Thymus (tissue), 11 donors: Measurements from ENCODE around the gene PLP2. TPM values are rescaled to one million over a fixed set of nuclear protein-coding genes. Genes with fewer than 3 reads are reported as not detected.
"Not testable (repeated sequence)": the region's sequence is repeated elsewhere in the genome, so short reads cannot be mapped to it uniquely, and the experiment has no call there.

ENCODE experiments used
- DNase-seq, 9 donors: peaks; one replicate each; pipeline ENCODE4 v3.0.0-alpha.2; 2013; ENCODE audit warnings: low spot score in 9 of 9, low read depth in 6 of 9, missing footprints in 1 of 9
- H3K27ac ChIP-seq, 2 donors: one replicate each; pipeline ENCODE4 v1.5.1; 2013; ENCODE audit warnings: control low read depth in 1 of 2, low read depth in 1 of 2, low read length in 1 of 2, mild to moderate bottlenecking in 1 of 2, moderate library complexity in 1 of 2
- H3K27me3 ChIP-seq, 2 donors: one replicate each; pipeline ENCODE4 v1.5.1; 2013; ENCODE audit warnings: low read length in 1 of 2; ENCODE audit not compliant: control insufficient read depth in 2 of 2, insufficient read depth in 1 of 2
- H3K36me3 ChIP-seq, 2 donors: one replicate each; pipeline ENCODE4 v1.5.1; 2013; ENCODE audit warnings: low read length in 1 of 2, mild to moderate bottlenecking in 1 of 2, moderate library complexity in 1 of 2; ENCODE audit not compliant: control insufficient read depth in 2 of 2, insufficient read depth in 2 of 2
- H3K4me1 ChIP-seq, 2 donors: one replicate each; pipeline ENCODE4 v1.5.1; 2013; ENCODE audit warnings: low read length in 2 of 2; ENCODE audit not compliant: control insufficient read depth in 2 of 2, insufficient read depth in 2 of 2
- H3K4me3 ChIP-seq, 2 donors: one replicate each; pipeline ENCODE4 v1.5.1; 2013; ENCODE audit warnings: low read length in 2 of 2, control low read depth in 1 of 2, mild to moderate bottlenecking in 1 of 2
- H3K9me3 ChIP-seq, 2 donors: one replicate each; pipeline ENCODE4 v1.5.1; 2013; ENCODE audit warnings: low read length in 1 of 2, mild to moderate bottlenecking in 1 of 2; ENCODE audit not compliant: control insufficient read depth in 2 of 2, insufficient read depth in 1 of 2
- WGBS: extraction: QIAGEN DNeasy Blood & Tissue Kit; methylation state at CpG from one replicate; pipeline ENCODE4 v1.1.7; 2013; 5-methylcytosine and 5-hydroxymethylcytosine counted together
- polyA plus RNA-seq: library from polyadenylated mRNA; stranded (reverse); fragments of 200-250 nt; gene quantifications from one replicate; pipeline ENCODE4 v1.2.3, GENCODE V29; 2013
- total RNA-seq: library from RNA; stranded (reverse); fragments of 120-200 nt; gene quantifications from one replicate; pipeline ENCODE4 v1.2.4, GENCODE V29; 2013
- donor health status: healthy.

The PLP2 gene
- total and polyA plus RNA-seq, 2 donors, result 36.6 to 130 TPM

DNA sequence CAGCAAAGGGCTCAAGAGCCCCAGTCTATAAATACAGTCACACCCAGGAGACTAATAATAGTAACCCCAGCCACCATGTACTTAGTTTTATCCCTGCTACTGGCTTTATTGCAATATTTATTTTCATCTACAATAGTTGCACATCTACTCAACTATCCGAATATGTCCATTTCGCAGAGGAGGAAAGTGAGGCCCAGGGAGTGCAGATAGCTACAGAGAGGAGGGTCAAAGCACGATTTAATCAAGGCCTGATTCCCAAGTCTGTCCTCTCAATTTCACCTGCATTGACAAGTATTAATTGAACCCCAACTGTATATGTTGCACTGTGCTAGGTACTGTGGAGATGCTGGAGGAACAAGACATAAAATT lies 4.0 kb upstream of the PLP2 start:
- DNase-seq, result no peak
- Histone ChIP-seq H3K9me3 (peaks cover 0 to 22% of the 10 kb centered on the region in 2 donors), H3K4me1 (peaks cover 7 to 37% of the 10 kb centered on the region in 2 donors), H3K36me3 (no peaks in the 10 kb centered on the region), H3K4me3 (no peak overlapping the region), H3K27ac (peak overlapping the region in 1 of 2 donors; percentile 92), H3K27me3 (no peaks in the 10 kb centered on the region)
- 46% methylated on average over 3 of the region's 3 CpGs for WGBS

DNA sequence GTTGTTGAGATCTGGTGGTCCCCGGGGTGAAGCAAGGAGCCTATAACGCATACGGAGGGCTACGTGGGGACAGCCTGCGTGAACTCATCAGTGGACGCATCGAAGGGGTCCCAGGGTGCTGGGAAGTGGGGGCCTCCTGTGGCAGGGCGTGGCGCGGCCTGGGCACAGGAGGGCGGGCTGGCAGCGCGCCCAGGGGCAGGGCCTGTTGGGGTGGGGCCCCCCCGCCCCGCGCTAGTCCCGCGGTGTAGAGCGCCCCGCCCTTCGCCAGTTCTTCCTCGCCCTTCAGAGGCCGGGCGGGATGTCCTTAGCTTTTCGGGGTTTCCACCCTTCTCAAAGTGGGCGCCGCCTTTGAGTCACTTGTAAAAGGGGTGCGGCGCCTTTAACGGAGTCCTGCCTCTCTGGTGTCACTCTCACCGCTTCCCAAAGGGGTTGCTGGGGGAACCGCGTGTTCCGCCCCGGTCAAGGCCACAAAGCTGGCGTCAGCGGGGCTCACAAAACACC lies 632 bp downstream of the PLP2 start:
- Histone ChIP-seq H3K9me3 (peaks cover 0 to 8% of the 10 kb centered on the region in 2 donors), H3K27me3 (no peaks in the 10 kb centered on the region), H3K27ac (peak overlapping the region; percentile 82 to 90), H3K4me1 (peaks cover 4 to 21% of the 10 kb centered on the region in 2 donors), H3K4me3 (peak overlapping the region; percentile 54 to 68), H3K36me3 (peaks cover 15 to 20% of the 10 kb centered on the region in 2 donors)
- peak in 2 of 9 donors; percentile 44 to 65 for DNase-seq
- WGBS, result under 1% methylated on average over 33 of the region's 37 CpGs

DNA sequence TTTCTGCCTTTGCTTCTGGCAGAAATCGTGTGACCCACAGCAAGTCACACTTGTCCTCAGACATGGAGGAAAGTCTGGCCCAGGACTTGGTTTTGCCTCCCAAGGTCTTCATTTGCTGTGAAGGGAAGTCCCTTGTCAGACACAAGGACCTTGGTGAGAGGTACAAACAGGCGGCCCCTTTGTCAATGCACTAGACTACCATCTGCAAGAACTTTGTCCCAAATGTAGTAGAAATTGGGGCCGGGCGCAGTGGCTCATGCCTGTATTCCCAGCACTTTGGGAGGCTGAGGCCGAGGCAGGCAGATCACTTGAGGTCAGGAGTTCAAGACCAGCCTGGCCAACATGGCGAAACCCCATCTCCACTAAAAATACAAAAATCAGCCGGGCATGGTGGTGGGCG lies 1.8 kb downstream of the PLP2 start:
- H3K4me1 ChIP-seq, result peaks cover 0 to 14% of the 10 kb centered on the region in 2 donors
- WGBS, result 93% methylated on average over 8 of the region's 8 CpGs
- not testable (repeated sequence) for H3K27ac ChIP-seq, H3K27me3 ChIP-seq, DNase-seq, H3K4me3 ChIP-seq
- H3K9me3 ChIP-seq, result peaks cover 0 to 14% of the 10 kb centered on the region in 2 donors
- peaks cover 24% of the 10 kb centered on the region in 2 donors for H3K36me3 ChIP-seq

DNA sequence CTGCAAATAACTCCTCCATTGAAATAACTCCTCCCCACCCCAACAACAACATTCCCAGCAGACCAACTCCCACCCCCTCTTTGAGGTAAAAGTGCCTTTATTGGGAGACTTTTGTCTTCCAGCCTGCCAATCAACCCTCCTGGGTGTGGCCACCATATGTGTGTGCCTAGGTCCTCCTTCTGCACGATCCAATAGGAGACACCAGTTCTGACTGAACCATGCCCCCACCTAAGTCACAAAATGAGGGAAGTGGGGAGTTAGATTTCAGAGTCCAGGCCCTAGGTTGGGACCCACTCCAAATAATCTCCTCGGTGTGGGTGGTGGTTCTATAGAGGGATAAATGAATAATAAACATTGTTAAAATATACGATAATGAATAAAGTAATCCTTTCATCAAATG lies 3.0 kb downstream of the PLP2 start:
- Histone ChIP-seq H3K36me3 (peaks cover 33 to 34% of the 10 kb centered on the region in 2 donors), H3K4me1 (peaks cover 0 to 14% of the 10 kb centered on the region in 2 donors), H3K9me3 (peaks cover 0 to 14% of the 10 kb centered on the region in 2 donors), H3K4me3 (no peak overlapping the region), H3K27ac (no peak overlapping the region), H3K27me3 (no peaks in the 10 kb centered on the region)
- no peak for DNase-seq
- 97% methylated on average over 3 of the region's 3 CpGs for WGBS

DNA sequence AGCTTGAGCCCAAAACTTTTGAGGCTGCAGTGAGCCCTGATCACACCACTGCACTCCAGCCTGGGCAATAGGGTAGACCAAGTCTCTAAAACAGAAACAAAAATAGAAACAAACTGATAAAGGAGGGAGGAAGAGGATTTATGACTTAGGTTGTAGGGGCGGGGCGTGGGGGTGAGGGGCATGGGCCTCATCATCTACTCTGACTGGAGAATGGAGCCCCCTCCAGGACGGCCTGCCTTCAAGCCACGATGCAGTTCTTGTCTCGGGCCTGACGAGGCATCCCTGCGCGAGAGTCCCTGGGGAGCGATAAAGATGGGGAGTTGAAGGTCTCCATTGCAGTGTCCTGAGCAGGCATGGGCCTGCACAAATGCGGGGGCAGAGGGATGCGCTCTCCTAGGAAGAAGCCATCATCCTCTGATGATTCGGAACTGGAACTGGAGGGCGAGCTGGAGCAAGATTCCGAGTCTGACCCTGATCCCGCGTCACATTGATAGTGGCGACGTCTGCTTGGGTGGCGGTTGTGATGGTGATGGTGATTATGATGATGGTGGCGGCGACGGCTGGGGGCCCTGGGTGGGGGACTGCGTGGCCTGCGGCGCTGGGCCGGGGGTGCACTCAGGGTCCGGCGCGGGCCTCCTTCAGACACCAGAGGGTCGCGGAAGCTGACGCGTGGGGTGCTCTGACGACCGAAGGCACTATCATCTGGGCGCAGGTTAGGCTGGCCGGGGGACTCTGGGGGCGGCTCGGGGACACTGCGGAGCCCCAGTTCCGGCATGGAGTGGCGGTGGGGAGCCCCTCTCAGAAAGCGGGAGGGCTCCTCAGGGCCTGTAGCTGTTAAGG lies 4.0 kb downstream of the PLP2 start:
- peaks cover 0 to 14% of the 10 kb centered on the region in 2 donors for H3K9me3 ChIP-seq
- WGBS, result 97% methylated on average over 43 of the region's 43 CpGs
- peaks cover 0 to 14% of the 10 kb centered on the region in 2 donors for H3K4me1 ChIP-seq
- H3K27me3 ChIP-seq, result no peaks in the 10 kb centered on the region
- peaks cover 34% of the 10 kb centered on the region in 2 donors for H3K36me3 ChIP-seq
- H3K4me3 ChIP-seq, result no peak overlapping the region
- H3K27ac ChIP-seq, result no peak overlapping the region
- DNase-seq, result no peak

DNA sequence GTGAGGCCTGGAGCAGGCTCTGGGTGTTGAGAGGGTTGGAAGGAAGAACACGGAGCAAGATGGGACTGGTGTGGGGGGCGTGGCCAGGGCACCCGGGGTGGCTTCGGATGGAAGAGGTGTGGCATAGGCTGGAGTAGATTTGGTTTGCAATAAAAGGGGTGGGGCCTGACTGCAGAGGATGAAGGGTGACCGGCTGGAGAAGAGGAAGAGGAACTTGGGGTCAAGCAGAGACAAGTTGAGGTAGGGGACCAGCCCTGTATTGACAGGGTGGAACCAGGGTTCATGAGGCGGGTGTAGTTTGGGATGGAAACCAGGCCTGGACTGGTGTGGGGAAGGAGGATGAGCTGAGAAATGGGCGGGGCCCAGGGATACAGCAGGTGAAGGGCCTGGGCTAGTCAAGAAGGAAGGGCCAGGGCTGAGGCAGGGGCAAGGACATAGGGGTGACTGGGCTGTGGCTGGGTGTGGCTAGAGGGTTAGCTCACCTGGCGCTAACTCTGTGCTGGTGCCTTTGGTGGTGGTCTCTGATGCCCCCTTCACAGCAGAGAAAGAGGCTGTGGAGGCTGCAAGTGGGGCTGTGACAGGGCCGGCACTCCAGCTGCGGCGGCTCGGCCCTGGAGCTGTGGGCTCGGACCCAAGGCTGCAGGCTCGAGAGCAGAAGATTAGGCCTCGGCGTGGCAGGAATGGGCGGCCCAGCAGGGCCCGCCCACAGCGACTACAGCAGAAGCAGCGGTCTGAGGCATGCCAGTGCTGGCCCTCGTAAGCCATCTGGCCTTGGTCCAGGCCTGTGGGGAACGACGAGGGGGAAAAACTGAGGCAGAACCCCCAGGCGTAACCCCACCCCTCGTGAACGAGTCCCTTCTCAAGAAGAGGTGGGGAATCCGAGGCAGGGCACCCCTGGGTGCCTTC lies 5.0 kb downstream of the PLP2 start:
- Histone ChIP-seq H3K4me1 (peaks cover 0 to 11% of the 10 kb centered on the region in 2 donors), H3K27ac (no peak overlapping the region), H3K9me3 (peaks cover 0 to 14% of the 10 kb centered on the region in 2 donors), H3K27me3 (no peaks in the 10 kb centered on the region), H3K4me3 (no peak overlapping the region), H3K36me3 (peaks cover 34% of the 10 kb centered on the region in 2 donors)
- no peak for DNase-seq
- 90% methylated on average over 27 of the region's 27 CpGs for WGBS

DNA sequence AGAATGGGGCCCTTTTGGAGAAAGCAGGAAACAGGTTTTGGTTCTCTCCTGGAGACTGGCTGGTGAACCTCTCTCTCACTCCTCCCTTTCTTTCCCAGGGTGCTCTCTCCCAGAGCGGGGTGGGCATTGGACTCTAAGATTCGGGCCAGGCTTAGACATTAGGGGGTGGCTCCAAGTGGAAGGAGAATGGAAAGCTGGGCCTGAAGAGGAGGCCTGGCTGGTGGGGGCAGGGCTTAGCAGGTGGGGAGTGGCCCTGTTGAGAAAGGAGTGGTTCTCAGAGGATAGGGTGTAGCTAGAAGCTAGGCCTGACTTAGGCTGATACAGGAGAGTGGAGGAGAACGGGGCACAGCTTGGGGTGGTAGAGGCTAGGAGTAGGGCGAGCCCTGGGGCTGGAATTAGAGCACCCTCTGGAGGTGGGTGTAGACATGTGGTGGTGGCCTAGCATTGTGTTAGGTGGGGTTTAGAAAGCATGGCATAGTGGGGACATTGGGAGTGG lies 5.7 kb downstream of the PLP2 start:
- Histone ChIP-seq H3K27me3 (no peaks in the 10 kb centered on the region), H3K27ac (no peak overlapping the region), H3K36me3 (peaks cover 34% of the 10 kb centered on the region in 2 donors), H3K4me3 (no peak overlapping the region), H3K9me3 (peaks cover 0 to 9% of the 10 kb centered on the region in 2 donors), H3K4me1 (peaks cover 0 to 11% of the 10 kb centered on the region in 2 donors)
- 88% methylated on average over 4 of the region's 4 CpGs for WGBS
- DNase-seq, result no peak

DNA sequence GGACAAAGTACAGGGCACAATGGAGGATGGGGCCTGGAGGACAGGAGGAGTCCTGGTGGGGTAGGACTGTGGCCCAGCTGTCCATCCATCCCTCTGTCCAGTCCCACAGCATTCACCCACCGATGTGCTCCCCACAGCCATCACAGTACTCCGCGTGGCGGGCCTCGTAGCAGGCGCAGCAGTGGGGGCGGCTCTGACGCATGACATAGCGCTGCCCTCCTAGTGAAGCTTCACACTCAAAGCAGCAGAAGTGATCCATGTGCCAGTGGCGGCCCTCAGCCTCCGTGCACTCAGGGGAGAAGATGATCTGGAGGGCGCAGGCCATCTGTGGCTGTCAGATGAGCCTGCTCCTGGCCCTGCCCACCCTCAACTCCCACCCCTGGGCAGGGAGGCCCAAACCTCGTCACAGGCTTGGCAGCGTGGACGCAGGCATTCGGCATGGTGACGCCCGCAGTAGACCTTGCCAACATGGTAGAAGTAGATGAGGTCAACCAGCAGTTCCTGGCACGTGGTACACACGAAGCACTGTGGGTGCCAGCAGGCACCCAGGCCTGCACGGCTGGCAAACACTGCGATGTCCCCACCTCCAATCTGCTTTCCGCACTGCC lies 6.3 kb downstream of the PLP2 start:
- Histone ChIP-seq H3K27me3 (no peaks in the 10 kb centered on the region), H3K4me3 (no peak overlapping the region), H3K36me3 (peaks cover 34% of the 10 kb centered on the region in 2 donors), H3K27ac (no peak overlapping the region), H3K4me1 (peaks cover 0 to 6% of the 10 kb centered on the region in 2 donors), H3K9me3 (peaks cover 0 to 9% of the 10 kb centered on the region in 2 donors)
- 97% methylated on average over 23 of the region's 23 CpGs for WGBS
- DNase-seq, result no peak
